A549 (cell line): Measurements from ENCODE around the gene ANKHD1.

Experiments used
- CEBPB ChIP-seq, 2 experiments: fragments of >200 bp in 1 of 2; sonication (Bioruptor Twin) in 1 of 2; formaldehyde crosslinking in 1 of 2; IDR thresholded peaks; 2 replicates each; pipeline ENCODE4 v1.6.1; 2012 to 2016
- CTCF ChIP-seq: fragments of >200 bp; sonication (Bioruptor Twin); formaldehyde crosslinking; IDR thresholded peaks from 3 replicates; pipeline ENCODE4 v1.5.1; 2016
- EP300 ChIP-seq, 2 experiments: fragments of >200 bp; sonication (Bioruptor Twin); formaldehyde crosslinking; IDR thresholded peaks; 2 replicates in 1 of 2; 3 replicates in 1 of 2; pipeline ENCODE4 v1.6.1; 2016 to 2017
- MYC ChIP-seq: IDR thresholded peaks from 2 replicates; pipeline ENCODE4 v1.6.1; 2012; ENCODE audit warnings: mild to moderate bottlenecking, inconsistent platforms, low read length, improper control_type of control experiment, borderline replicate concordance
- PBX3 ChIP-seq: IDR thresholded peaks from 2 replicates; pipeline ENCODE4 v1.6.1; 2012
- POLR2AphosphoS2 ChIP-seq: conservative IDR thresholded peaks from 2 replicates; pipeline ENCODE4 v1.6.1; 2012; ENCODE audit warnings: low read length, improper control_type of control experiment, inconsistent platforms
- RFX5 ChIP-seq: fragments of 450-650 bp; IDR thresholded peaks from 2 replicates; pipeline ENCODE4 v1.7.1; 2014; ENCODE audit warnings: antibody characterized with exemption, mild to moderate bottlenecking, moderate library complexity
- RNF2 ChIP-seq: fragments of 200-600 bp; sonication (generic); IDR thresholded peaks from 2 replicates; pipeline ENCODE4 v1.6.1; 2016; ENCODE audit warnings: low read depth, mild to moderate bottlenecking, antibody characterized with exemption, moderate library complexity, borderline replicate concordance
- SMC3 ChIP-seq: fragments of >200 bp; sonication (Bioruptor Twin); formaldehyde crosslinking; IDR thresholded peaks from 3 replicates; pipeline ENCODE4 v1.6.1; 2018; ENCODE audit warnings: inconsistent platforms

GRCh38 chr5:140558542-140558941, 156.9 kb downstream of the ANKHD1 start:
- no peak for TF ChIP-seq CTCF
- TF ChIP-seq EP300 (IDR thresholded peaks at IDR 0.05) = no peak
- no peak for TF ChIP-seq PBX3
- no peak for TF ChIP-seq CEBPB (IDR thresholded peaks at IDR 0.05)
- no peak for TF ChIP-seq RNF2
- no peak for TF ChIP-seq POLR2AphosphoS2
- TF ChIP-seq SMC3 = no peak
- no peak for TF ChIP-seq RFX5
- TF ChIP-seq MYC = no peak
